BLaER1 treated with 17β-estradiol and CSF1 and Interleukin-3, amounts not matched to agents 10 nM and 100 nM (cell line): ENCODE data around the gene SH3D21.
A peak's percentile ranks its signal among the peaks of the same experiment; 100 is the strongest.

Experiments
- H3K27ac ChIP-seq, 11 experiments: shearing (Covaris generic); formaldehyde crosslinking; 2 replicates each; pipeline ENCODE4 v1.8.1; 2022
- H3K27me3 ChIP-seq, 11 experiments: shearing (Covaris generic); formaldehyde crosslinking; 2 replicates each; pipeline ENCODE4 v1.8.1; 2022
- H3K36me3 ChIP-seq, 11 experiments: shearing (Covaris generic); formaldehyde crosslinking; 2 replicates each; pipeline ENCODE4 v1.8.1; 2022
- H3K4me1 ChIP-seq, 10 experiments: shearing (Covaris generic); formaldehyde crosslinking; 2 replicates each; pipeline ENCODE4 v1.8.1; 2022
- H3K4me2 ChIP-seq, 11 experiments: shearing (Covaris generic); formaldehyde crosslinking; 2 replicates each; pipeline ENCODE4 v1.8.1; 2022
- H3K4me3 ChIP-seq, 10 experiments: shearing (Covaris generic); formaldehyde crosslinking; 2 replicates each; pipeline ENCODE4 v1.8.1; 2022
- H3K9ac ChIP-seq, 11 experiments: shearing (Covaris generic); formaldehyde crosslinking; 2 replicates each; pipeline ENCODE4 v1.8.1; 2022
- H3K9me3 ChIP-seq, 11 experiments: shearing (Covaris generic); formaldehyde crosslinking; replicated peaks in 1 of 11; 2 replicates each; pipeline ENCODE4 v1.8.1; 2022
- H4K20me1 ChIP-seq, 11 experiments: shearing (Covaris generic); formaldehyde crosslinking; 2 replicates each; pipeline ENCODE4 v1.8.1; 2022
- Cebpa-rat ChIP-seq, 11 experiments: shearing (Covaris generic); IDR thresholded peaks; 2 replicates each; pipeline ENCODE4 v1.8.1; 2022

Gene SH3D21

DNA sequence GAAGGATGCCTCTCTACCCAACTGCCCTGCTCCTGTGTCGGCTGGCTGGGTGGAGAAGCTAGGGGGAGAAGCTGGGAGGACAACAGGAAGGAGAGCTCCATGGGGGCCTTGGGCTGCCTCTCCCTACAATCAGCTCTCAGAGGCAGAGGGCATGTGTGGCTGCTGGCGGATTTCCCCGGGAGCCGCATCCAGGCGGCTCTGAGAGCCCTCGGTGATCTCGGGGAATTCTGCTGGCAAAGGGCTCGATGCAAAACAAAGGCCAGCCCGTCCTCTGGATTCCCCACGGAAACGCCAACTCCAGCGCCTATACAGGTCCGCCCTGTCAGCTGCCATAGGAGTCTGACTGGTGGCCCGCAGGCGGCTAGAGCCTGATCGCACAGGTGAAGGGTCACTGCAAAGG is 43.7 kb downstream of the SH3D21 start:
- TF ChIP-seq Cebpa-rat (IDR thresholded peaks at IDR 0.05): no peak
- H3K4me1 ChIP-seq: peaks cover 34 to 73% (median 57%) of the 10 kb centered on the region in 10 experiments
- peak overlapping the region; percentile 70 to 88 (median 81) for H3K4me2 ChIP-seq
- no peaks in the 10 kb centered on the region for H3K9me3 ChIP-seq
- peak overlapping the region; percentile 14 to 66 (median 43); a peak in 16 of 22 replicates for H3K9ac ChIP-seq
- H3K4me3 ChIP-seq: peak overlapping the region in 1 of 10 experiments; percentile 25; a peak in 2 of 20 replicates
- H3K27me3 ChIP-seq: no peaks in the 10 kb centered on the region
- peak overlapping the region; percentile 21 to 82 (median 64); a peak in 20 of 22 replicates for H3K27ac ChIP-seq
- peaks cover 41 to 82% (median 65%) of the 10 kb centered on the region in 11 experiments for H3K36me3 ChIP-seq
- peaks cover 0 to 72% (median 12%) of the 10 kb centered on the region in 11 experiments; a peak in 11 of 22 replicates for H4K20me1 ChIP-seq

DNA sequence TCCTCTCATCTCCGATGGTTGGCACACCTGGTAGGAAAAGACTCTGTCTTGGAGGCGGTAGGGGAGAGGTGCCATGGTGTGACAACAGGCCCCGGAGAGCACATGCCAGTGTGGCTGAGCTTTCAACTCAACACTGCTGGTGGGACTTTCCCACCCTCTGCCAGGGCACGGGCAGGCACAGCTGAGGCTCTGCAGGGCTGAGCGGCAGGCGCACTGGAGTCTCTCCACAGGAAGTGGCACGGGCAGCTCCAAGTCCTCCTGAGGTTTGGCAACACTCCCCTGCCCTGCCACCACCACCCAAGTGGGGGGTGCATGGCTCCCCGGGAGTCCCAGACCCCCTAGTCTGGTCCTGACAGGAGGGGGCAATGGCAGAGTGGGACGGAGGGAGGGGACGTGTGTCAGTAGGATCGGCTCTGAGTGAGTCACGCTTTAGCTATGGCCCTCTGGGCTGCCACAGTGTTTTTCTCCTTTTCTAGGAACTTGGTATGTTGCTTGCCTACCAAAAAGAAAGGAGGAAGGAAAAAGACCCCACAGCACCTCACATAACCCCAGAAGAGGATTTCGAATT is 44.6 kb downstream of the SH3D21 start:
- H3K27me3 ChIP-seq: no peaks in the 10 kb centered on the region
- peak overlapping the region; percentile 21 to 82 (median 64); a peak in 21 of 22 replicates for H3K27ac ChIP-seq
- H3K9me3 ChIP-seq: no peaks in the 10 kb centered on the region
- peak overlapping the region; percentile 14 to 66 (median 43); a peak in 21 of 22 replicates for H3K9ac ChIP-seq
- peaks cover 42 to 82% (median 65%) of the 10 kb centered on the region in 11 experiments for H3K36me3 ChIP-seq
- no peak for TF ChIP-seq Cebpa-rat (IDR thresholded peaks at IDR 0.05)
- peaks cover 0 to 77% (median 12%) of the 10 kb centered on the region in 11 experiments; a peak in 11 of 22 replicates for H4K20me1 ChIP-seq
- H3K4me1 ChIP-seq: peaks cover 34 to 69% (median 57%) of the 10 kb centered on the region in 10 experiments
- H3K4me3 ChIP-seq: peak overlapping the region in 2 of 10 experiments; percentile 25 to 30; a peak in 6 of 20 replicates
- peak overlapping the region; percentile 70 to 88 (median 81) for H3K4me2 ChIP-seq

DNA sequence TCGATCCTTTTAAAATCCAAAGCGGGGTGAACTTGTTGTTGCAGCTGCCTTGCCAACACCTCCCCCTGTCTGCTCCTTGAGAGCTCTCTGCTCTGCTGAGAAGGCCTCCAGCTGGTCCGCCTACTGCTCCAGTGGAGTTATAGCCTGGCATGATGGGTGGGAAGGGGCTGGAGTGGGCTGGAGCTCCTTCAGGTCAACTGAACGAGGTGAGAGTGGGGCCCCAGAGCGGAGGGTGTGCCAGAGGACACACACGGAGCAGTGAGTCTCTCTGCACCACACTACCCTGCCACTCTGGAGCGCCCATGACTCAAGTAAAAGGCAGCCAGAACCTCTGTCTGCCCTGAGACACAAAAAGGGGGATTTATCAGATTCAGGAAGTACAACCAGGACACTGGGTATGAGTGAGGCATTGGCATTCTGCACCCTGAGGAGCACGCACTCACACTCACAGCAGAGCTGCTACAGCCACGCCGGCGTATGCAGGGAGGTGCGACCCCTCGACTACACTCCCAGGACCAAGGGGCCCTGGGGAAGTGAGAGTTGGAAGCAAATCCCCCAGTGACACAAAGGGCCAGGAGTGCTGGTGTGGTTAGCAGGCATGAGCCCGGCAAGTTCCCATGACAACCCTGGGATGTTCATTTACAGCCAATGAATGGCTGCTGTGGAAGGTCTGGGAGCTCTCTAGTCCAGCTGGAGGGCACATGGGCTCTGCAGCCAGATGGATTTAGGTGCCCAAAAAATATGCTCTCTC is 45.2 kb downstream of the SH3D21 start:
- peak overlapping the region in 10 of 11 experiments; percentile 50 to 82 (median 65); a peak in 19 of 22 replicates for H3K27ac ChIP-seq

DNA sequence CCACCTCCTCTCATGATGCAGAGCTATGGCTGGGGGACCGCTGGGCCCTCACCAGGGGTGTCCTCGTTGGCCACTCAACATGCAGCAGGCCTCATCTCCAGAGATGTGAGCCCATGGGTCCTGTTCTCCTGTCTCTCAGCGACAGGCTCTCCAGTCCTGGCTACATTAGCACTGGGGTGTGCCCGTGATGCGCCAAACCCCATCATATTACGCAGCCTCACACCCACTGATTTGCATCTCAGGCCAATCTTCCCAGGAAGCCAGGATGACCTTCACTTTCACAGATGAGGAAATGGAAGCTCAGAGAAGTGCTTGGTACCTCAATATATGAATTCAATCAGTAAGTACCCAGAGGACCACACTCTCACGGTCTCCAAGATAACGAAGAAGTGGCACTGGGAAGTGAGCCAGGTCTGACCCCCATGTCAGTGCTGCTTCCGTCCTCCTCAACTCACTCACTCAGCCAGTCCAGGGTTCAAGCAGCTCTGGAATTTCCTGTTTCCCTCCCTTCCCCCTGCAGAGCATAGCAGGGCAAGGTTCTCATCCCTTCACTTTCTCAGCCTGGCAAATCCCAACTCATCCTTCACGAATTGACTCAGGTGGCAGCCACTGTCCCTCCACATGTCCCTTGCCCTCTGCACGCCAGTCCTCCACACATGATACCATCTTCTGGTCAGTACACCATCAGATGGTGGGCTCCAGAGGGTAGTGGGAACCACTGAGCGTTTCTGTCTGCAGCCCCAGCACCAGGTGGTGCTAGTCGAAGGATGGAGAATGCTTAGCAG is 46.1 kb downstream of the SH3D21 start:
- no peaks in the 10 kb centered on the region for H3K9me3 ChIP-seq
- no peak for TF ChIP-seq Cebpa-rat (IDR thresholded peaks at IDR 0.05)
- no peaks in the 10 kb centered on the region for H3K27me3 ChIP-seq
- peaks cover 34 to 71% (median 57%) of the 10 kb centered on the region in 10 experiments for H3K4me1 ChIP-seq
- peak overlapping the region in 2 of 11 experiments; percentile 21 to 66; a peak in 3 of 22 replicates for H3K9ac ChIP-seq
- peaks cover 0 to 81% (median 12%) of the 10 kb centered on the region in 11 experiments; a peak in 11 of 22 replicates for H4K20me1 ChIP-seq
- peak overlapping the region in 7 of 11 experiments; percentile 62 to 82 (median 67); a peak in 9 of 22 replicates for H3K27ac ChIP-seq
- H3K4me2 ChIP-seq: peak overlapping the region; percentile 70 to 88 (median 81)
- peaks cover 38 to 83% (median 61%) of the 10 kb centered on the region in 11 experiments for H3K36me3 ChIP-seq
- H3K4me3 ChIP-seq: no peak overlapping the region

More for the DNA sequence above, 45.2 kb downstream of the SH3D21 start:
- Histone ChIP-seq H3K27me3 (no peaks in the 10 kb centered on the region), H3K4me2 (peak overlapping the region; percentile 70 to 88 (median 81)), H3K4me3 (peak overlapping the region in 1 of 10 experiments; percentile 30; a peak in 6 of 20 replicates), H3K36me3 (peaks cover 42 to 83% (median 63%) of the 10 kb centered on the region in 11 experiments), H4K20me1 (peaks cover 0 to 81% (median 12%) of the 10 kb centered on the region in 11 experiments; a peak in 11 of 22 replicates), H3K9me3 (no peaks in the 10 kb centered on the region), H3K9ac (peak overlapping the region; percentile 3 to 66 (median 43); a peak in 19 of 22 replicates), H3K4me1 (peaks cover 34 to 69% (median 57%) of the 10 kb centered on the region in 10 experiments)
- no peak for TF ChIP-seq Cebpa-rat (IDR thresholded peaks at IDR 0.05)

DNA sequence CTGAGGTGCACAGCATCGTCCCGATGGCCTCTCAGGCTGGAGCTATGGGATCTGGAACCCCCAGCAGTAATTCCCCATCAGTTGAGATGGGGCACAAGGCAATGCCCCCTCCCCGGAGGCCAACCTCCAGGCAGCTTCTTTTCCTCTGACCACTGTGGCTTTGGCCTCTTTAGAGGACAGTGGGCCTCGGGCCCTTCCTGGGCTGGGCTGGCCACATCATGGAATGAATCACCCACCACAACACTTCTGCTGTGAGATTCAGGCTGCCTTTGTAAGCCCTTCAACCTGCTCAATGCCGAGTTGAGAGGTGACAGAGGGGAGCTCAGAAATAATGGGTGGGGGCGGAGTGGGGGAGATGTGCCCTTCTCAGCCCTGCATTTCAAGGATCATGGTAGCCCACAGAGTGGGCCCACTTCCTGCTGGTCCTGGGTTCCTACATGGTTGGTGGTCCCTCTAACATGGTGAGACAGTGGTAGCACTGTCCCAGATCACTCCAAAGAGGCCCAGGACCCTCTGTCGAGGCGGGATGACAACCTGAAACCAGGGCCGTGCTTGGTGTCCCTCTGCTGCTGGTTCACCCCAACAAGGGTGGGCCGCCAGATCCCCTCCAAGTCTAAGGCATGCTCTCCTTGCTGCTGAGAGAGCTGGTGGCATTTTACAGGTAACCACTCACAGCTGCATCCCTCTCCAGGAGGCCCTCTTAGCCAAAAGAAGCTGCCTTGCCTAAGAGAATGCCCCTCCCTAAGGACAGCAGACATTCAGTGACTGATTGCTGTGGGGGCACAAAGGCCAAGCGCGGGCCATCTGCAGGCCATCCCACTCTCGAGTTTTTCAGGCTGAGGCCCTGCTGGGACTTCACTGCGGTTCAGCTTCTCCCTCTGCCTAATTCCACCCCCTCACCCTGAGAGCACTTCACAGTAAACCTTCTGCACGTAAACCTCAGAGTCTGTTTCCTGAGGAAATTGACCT is 47.0 kb downstream of the SH3D21 start:
- H3K4me2 ChIP-seq: peak overlapping the region; percentile 2 to 88 (median 81); a peak in 21 of 22 replicates
- no peak overlapping the region for H3K4me3 ChIP-seq
- H4K20me1 ChIP-seq: peaks cover 0 to 83% (median 16%) of the 10 kb centered on the region in 11 experiments; a peak in 14 of 22 replicates
- no peak for TF ChIP-seq Cebpa-rat (IDR thresholded peaks at IDR 0.05)
- H3K4me1 ChIP-seq: peaks cover 39 to 72% (median 61%) of the 10 kb centered on the region in 10 experiments
- peak overlapping the region in 2 of 11 experiments; percentile 17 to 45; a peak in 2 of 22 replicates for H3K9ac ChIP-seq
- H3K27ac ChIP-seq: no peak overlapping the region
- peaks cover 37 to 83% (median 62%) of the 10 kb centered on the region in 11 experiments for H3K36me3 ChIP-seq
- H3K27me3 ChIP-seq: no peaks in the 10 kb centered on the region
- no peaks in the 10 kb centered on the region for H3K9me3 ChIP-seq

DNA sequence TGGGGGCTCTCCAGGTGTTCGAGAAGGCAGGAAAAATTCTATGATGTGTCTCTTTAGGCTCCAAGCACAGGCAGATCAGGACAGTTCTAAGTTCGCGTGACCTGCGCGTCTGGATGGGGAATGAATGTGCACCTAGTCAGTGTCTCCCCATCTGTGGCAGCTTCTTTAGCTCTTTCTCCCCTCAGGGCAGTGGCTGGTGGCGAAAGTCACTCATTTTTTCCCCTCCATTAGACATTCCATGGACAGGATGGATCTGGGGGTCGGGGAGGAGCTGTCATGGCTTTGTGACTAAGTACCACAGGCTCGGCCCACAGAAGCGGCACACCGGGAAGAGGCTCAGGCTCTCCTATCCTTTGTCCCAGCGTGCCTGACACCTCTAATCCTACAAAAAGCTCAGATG is 48.3 kb downstream of the SH3D21 start:
- Histone ChIP-seq H3K4me3 (no peak overlapping the region), H3K9me3 (no peaks in the 10 kb centered on the region), H3K36me3 (peaks cover 36 to 84% (median 62%) of the 10 kb centered on the region in 11 experiments), H3K4me2 (peak overlapping the region in 1 of 11 experiments; percentile 86; a peak in 3 of 22 replicates), H3K4me1 (peaks cover 52 to 73% (median 63%) of the 10 kb centered on the region in 10 experiments), H4K20me1 (peaks cover 0 to 83% (median 28%) of the 10 kb centered on the region in 11 experiments; a peak in 15 of 22 replicates), H3K27me3 (no peaks in the 10 kb centered on the region), H3K9ac (no peak overlapping the region), H3K27ac (no peak overlapping the region)
- TF ChIP-seq Cebpa-rat (IDR thresholded peaks at IDR 0.05): no peak

DNA sequence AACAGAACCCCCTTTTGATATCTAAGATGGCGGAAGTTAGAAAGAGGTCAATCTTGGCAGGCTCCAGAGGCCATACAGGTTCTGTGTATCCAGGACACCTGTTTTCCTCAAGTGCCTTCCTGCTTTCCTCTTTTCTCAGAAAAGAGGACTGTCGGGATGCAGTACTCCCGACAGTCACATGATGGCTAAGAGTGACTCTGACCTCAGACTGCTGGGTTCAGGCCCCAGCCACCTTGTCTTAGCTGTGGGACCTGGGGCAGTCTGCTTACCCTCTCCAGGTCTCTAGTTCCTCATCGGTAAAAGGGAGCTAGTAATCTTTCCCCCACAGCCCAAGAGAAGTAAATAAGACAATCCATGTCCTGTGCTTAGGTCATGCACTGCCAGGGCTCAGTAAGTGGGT is 49.6 kb downstream of the SH3D21 start:
- peaks cover 36 to 90% (median 62%) of the 10 kb centered on the region in 11 experiments for H3K36me3 ChIP-seq
- H3K4me2 ChIP-seq: no peak overlapping the region
- no peak overlapping the region for H3K9ac ChIP-seq
- H4K20me1 ChIP-seq: peaks cover 0 to 85% (median 28%) of the 10 kb centered on the region in 11 experiments; a peak in 15 of 22 replicates
- H3K27me3 ChIP-seq: no peaks in the 10 kb centered on the region
- H3K4me1 ChIP-seq: peaks cover 53 to 73% (median 64%) of the 10 kb centered on the region in 10 experiments
- H3K4me3 ChIP-seq: no peak overlapping the region
- H3K9me3 ChIP-seq: no peaks in the 10 kb centered on the region
- TF ChIP-seq Cebpa-rat (IDR thresholded peaks at IDR 0.05): no peak
- H3K27ac ChIP-seq: no peak overlapping the region
